Measurements from ENCODE around the gene ACIN1.

DNA sequence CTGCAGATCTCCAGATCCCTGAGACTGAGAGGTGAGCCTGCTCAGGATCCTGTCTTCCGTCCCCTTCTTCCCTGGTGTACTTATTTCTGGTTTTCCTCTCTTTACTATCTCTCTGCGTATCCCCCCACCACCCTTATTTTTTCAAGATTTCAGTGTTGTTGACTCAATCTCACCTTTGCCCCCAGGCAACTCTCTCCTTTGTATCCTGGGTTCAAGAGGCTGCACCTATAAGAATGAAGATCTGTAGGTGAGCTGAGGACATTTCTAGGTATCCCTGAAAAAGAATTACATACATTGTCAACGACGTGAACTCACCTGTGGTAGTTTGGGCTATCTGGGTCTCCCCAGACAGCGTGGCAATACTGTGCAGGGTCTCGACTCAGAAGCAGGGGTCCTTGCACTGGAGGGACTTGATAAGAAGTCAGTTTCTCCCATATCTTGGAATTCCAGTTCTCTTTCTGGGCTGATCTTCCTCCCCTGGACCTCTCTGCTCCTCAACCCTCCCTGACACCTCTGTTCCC, 9.2 kb upstream of the ACIN1 start:
- TF ChIP-seq, protein P1, sequence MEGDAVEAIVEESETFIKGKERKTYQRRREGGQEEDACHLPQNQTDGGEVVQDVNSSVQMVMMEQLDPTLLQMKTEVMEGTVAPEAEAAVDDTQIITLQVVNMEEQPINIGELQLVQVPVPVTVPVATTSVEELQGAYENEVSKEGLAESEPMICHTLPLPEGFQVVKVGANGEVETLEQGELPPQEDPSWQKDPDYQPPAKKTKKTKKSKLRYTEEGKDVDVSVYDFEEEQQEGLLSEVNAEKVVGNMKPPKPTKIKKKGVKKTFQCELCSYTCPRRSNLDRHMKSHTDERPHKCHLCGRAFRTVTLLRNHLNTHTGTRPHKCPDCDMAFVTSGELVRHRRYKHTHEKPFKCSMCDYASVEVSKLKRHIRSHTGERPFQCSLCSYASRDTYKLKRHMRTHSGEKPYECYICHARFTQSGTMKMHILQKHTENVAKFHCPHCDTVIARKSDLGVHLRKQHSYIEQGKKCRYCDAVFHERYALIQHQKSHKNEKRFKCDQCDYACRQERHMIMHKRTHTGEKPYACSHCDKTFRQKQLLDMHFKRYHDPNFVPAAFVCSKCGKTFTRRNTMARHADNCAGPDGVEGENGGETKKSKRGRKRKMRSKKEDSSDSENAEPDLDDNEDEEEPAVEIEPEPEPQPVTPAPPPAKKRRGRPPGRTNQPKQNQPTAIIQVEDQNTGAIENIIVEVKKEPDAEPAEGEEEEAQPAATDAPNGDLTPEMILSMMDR (IDR thresholded peaks at IDR 0.05 in 8 of 11, conservative IDR thresholded peaks at IDR 0.05 in 3 of 11), result no peak
- TF ChIP-seq POLR2AphosphoS5 (IDR thresholded peaks at IDR 0.05), result no peak

All from spleen (tissue), 7 donors.